ENCODE measurements around the gene PLPP2. TPM values are rescaled to one million over a fixed set of nuclear protein-coding genes. Genes with fewer than 3 reads are reported as not detected.
"Not testable (repeated sequence)": the region's sequence is repeated elsewhere in the genome, so short reads cannot be mapped to it uniquely, and the experiment has no call there.

PLPP2 gene
- polyA plus RNA-seq, 3 donors: 3.2 to 4.1 (median 3.7) TPM

DNA sequence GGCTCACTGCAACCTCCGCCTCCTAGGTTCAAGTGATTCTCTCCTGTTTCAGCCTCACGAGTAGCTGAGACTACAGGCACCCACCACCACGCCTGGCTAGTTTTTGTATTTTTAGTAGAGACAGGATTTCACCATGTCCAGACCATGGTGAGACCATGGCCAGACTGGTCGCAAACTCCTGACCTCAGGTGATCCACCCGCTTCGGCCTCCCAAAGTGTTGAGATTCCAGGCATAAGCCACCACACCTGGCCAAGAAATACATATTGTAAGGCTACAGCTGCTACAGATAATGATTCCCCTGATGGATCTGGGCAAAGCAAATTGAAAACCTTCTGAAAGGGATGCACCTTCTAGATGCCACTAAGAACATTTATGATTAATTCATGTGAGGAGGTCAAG, 17.8 kb downstream of the PLPP2 start:
- DNase-seq: no peak

DNA sequence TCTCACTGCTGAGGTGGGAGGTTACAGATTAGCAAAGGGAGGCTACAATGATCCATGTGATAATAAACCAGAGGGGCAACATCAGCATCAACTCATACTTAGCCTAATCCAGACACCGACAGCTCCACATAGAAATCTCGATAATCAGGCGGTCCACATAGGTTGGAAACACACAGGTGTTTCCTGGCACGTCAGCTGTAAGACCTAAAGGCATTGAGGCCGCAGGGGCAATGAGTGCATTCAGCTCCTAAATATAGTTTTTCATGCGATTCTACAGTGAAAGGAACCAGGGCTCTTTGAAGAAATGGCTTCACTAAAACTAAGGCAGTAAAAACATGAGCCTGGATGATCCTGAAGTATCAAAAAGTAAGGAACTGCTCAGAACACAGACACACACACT, 19.3 kb downstream of the PLPP2 start:
- no peak for DNase-seq

DNA sequence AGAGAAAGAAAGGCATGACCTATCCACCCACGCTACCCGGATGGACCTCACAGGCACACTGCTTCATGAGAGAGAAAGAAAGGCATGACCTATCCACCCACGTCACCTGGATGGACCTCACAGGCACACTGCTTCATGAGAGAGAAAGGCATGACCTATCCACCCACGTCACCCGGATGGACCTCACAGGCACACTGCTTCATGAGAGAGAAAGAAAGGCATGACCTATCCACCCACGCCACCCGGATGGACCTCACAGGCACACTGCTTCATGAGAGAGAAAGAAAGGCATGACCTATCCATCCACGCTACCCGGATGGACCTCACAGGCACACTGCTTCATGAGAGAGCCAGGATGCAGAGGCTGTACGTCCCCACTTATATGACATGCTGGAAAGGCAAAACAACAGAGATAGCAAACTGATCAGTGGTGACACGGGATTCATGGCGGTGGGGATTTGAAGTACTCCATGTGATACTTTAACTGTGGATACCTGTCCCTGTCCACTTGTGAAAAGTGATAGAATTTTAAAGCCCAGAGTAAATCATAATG, 20.4 kb downstream of the PLPP2 start:
- not testable (repeated sequence) for DNase-seq

DNA sequence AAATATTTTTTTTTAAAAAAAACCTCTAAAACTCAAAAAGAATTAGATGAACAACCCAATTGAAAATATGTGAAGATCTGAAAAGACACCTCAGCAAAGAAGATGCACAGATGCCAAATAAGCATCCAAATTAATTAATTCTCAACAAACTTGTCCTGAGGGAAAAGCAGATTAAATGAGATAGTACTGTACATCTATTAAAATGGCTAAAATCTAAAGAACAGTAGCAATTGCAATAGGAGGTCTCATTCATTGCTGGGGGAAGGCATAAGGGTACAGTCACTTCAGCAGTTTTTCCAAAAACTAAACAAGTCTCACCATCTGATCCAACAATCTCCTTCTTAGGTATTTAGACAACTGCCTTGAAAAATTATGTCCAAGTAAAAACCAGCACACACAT, 22.0 kb downstream of the PLPP2 start:
- DNase-seq: no peak

DNA sequence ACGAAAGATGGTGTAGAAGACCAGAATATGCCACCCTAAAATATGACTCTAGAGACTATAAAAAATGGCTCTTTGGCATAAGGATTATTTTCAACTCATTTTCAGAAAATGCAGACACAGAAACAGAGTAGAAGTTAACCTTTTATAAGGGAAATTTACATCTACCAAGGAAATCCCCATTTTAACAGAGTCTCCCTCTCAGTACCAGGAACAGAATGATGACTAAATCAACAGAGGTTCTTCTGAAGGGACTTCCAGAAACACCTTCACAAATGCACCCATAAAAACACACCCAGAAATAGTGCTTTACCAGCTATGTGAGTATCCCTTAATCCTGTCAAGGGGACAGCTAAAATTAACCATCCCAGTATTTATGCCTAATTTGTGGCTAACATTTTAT, 29.1 kb downstream of the PLPP2 start:
- no peak for DNase-seq

DNA sequence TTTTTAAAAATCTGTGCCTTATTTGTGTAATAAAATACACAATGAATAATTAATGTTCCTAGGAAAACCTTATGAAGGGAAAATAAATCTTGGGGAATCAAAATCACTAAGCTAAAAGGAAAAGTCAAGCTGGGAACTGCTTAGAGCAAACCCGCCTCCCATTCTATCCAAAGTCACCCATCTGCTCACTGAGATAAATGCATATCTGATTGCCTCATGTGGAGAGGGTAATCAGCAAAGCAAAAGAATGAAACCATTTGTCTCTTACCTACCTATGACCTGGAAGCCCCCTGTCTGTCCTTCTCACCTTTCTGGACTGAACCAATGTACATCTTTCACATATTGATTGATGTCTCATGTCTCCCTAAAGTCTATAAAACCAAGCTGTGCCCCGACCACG, 34.4 kb downstream of the PLPP2 start:
- DNase-seq: not testable (repeated sequence)

DNA sequence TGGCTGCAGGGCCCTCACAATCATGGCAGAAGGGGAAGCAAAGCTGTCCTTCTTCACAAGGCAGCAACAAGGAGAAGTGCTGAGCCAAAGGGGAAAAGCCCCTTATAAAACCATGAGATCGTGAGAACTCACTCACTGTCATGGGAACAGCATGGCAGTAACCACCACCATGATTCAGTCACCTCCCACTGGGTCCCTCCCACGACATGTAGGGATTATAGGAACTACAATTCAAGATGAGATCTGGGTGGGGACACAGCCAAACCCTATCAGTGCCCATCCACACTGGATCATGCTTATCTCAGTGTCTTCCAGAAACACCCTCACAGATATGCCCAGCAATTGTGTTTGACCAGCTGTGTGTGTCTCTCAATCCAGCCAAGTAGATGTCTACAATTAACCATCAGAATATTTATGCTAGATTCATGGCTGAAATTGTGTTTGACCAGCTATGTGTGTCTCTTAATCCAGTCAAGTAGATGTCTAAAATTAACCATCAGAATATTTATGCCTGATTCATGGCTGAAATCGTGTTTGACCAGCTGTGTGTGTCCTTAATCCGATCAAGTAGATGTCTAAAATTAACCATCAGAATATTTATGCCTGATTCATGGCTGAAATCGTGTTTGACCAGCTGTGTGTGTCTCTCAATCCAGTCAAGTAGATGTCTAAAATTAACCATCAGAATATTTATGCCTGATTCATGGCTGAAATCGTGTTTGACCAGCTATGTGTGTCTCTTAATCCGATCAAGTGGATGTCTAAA, 38.6 kb downstream of the PLPP2 start:
- DNase-seq: not testable (repeated sequence)

DNA sequence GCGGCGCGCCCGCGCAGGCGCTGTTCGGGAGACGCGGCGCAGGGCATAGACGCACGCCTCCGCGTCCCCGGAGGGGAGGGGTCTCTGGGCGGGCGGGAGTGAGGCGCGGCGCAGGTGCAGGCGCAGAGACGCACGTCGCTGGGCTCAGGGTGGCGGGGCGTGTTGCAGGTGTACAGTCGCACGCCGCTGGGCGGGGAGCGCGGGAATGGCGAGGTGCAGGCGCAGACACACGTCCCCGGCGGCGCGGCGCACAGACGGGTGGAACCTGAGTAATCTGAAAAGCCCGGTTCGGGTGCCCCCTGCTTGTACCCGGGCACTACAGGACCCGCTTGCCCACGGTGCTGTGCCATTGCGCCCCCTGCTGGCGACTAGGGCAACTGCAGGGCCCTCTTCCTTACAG, 44.7 kb downstream of the PLPP2 start:
- DNase-seq: no peak

DNA sequence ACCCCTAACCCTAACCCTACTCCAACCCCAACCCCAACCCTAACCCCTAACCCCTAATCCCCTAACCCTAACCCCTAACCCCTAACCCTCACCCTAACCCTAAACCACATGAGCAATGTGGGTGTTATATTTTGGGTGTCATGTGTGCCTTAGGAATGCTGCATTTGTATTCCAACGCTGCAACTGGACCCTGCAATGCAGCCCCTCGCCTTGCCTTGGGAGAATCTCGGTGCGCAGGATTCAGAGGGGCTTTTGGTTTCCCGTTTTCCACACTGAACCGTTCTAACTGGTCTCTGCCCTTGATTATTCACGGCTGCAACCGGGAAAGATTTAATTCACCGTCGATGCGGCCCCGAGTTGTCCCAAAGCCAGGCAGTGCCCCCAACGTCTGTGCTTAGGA, 45.3 kb downstream of the PLPP2 start:
- not testable (repeated sequence) for DNase-seq

DNA sequence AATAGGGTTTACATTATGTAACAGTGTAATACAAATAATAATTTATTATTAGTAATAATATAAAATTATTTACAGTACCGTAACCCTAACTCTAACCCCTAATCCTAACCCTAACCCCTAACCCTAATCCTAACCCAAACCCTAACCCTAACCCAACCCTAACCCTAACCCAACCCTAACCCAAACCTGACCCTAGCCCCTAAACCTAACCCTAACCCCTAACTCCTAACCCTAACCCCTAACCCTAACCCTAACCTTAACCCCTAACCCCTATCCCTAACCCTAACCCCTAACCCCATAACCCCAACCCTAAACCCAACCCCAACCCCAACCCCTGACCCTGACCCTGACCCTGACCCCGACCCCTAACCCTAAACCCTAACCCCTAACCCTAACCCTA, 45.7 kb downstream of the PLPP2 start:
- no peak for DNase-seq

Other genes starting within 250 kb of the PLPP2 start
- gene OR4F17, start 184.3 kb downstream of the PLPP2 start, polyA plus RNA-seq (ENCODE audit: insufficient read length in 3 of 3): not detected
- gene MIER2, start 53.4 kb upstream of the PLPP2 start, polyA plus RNA-seq (ENCODE audit: insufficient read length in 3 of 3): 10 to 100 TPM; 24.5 to 37.3 (median 32.4) TPM
- 1 to 10 TPM; 2.0 to 4.4 (median 4.0) TPM for gene C2CD4C, start 117.7 kb upstream of the PLPP2 start, polyA plus RNA-seq (ENCODE audit: insufficient read length in 3 of 3)
- 10 to 100 TPM; 30.2 to 57.5 (median 36.2) TPM for gene SHC2, start 169.6 kb upstream of the PLPP2 start, polyA plus RNA-seq (ENCODE audit: insufficient read length in 3 of 3)
- gene MADCAM1, start 205.1 kb upstream of the PLPP2 start, polyA plus RNA-seq (ENCODE audit: insufficient read length in 3 of 3): 1 to 10 TPM; 5.3 to 7.0 (median 5.7) TPM
- gene TPGS1, start 216.1 kb upstream of the PLPP2 start, polyA plus RNA-seq (ENCODE audit: insufficient read length in 3 of 3): 10 to 100 TPM; 10.6 to 19.5 (median 14.0) TPM
- 10 to 100 TPM; 57.2 to 81.2 (median 68.3) TPM for gene CDC34, start 240.4 kb upstream of the PLPP2 start, polyA plus RNA-seq (ENCODE audit: insufficient read length in 3 of 3)